HTR-8/SVneo (cell line): ENCODE measurements around the gene PPP4R4.
"Not testable (repeated sequence)": the region's sequence is repeated elsewhere in the genome, so short reads cannot be mapped to it uniquely, and the experiment has no call there.

Experiments
- DNase-seq: peaks from one replicate; pipeline ENCODE4 v3.0.0; 2011; ENCODE audit warnings: low spot score, mixed read lengths; ENCODE audit not compliant: insufficient read length
- FAIRE-seq: peaks from 2 replicates; lab custom pipeline; 2011; peaks lifted over from hg19 to GRCh38; lab: Jason Lieb, UNC

PPP4R4 gene

DNA sequence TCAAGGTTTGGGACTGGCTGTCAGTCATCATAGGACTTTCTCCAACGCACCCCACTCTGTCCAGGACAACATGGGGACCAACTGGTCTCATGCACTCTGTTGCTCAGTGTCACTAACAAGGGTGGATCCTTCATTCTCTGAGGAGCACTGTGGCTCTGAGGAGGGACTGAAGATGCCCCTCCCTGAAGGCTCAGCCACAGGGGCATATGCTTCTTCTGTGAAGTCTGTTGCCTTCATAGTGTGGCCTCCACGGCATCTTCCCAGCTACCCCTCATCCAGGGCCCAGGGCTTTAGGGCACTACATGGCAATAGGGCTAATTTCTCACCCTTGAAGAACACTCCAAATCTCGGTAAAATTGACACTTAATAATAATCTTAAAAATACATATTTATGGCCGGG is 30.4 kb upstream of the PPP4R4 start:
- DNase-seq = no peak
- no peak for FAIRE-seq

DNA sequence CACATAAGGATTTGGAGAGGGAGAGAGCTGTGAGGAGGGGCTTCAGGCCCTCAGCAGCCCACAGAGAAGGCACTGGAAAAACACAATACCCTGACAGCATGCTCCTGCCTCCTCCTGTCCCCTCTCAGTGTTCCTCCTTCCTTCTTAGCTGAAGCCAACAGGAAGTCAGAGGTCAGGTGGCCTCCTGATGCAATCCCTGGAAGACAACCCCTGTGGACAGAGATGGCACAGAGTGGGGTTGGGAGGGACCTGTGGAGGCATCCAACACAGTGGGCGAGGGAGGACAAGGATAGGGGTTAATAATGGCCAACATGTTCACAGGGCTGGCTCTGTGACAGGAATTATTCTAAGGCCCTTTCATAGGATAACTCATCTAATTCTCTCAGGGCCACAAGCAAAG is 29.4 kb upstream of the PPP4R4 start:
- no peak for FAIRE-seq
- DNase-seq = no peak

GRCh38 chr14:94145902-94146527 is 28.1 kb upstream of the PPP4R4 start:
- DNase-seq (no peak), FAIRE-seq (no peak)

GRCh38 chr14:94152676-94153075 is 21.4 kb upstream of the PPP4R4 start:
- FAIRE-seq (no peak), DNase-seq (no peak)

GRCh38 chr14:94153750-94154342 is 20.3 kb upstream of the PPP4R4 start:
- no peak for DNase-seq
- FAIRE-seq = no peak

DNA sequence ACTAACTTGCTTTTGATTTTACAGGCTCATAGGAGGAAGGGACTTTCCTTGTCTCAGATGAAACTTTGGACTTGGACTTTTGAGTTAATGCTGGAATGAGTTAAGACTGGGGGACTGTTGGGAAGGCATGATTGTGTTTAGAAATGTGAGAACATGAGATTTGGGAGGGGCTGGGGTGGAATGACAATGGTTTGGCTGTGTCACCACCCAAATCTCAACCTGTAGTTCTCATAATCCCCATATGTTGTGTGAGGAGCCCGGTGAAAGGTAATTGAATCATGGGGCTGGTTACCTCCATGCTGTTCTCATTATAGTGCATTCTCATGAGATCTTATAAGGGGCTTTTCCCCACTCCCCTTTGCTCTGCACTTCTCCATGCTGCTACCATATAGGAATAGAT is 18.0 kb upstream of the PPP4R4 start:
- DNase-seq, FAIRE-seq: not testable (repeated sequence)

GRCh38 chr14:94157197-94157596 is 16.9 kb upstream of the PPP4R4 start:
- no peak for DNase-seq
- no peak for FAIRE-seq

DNA sequence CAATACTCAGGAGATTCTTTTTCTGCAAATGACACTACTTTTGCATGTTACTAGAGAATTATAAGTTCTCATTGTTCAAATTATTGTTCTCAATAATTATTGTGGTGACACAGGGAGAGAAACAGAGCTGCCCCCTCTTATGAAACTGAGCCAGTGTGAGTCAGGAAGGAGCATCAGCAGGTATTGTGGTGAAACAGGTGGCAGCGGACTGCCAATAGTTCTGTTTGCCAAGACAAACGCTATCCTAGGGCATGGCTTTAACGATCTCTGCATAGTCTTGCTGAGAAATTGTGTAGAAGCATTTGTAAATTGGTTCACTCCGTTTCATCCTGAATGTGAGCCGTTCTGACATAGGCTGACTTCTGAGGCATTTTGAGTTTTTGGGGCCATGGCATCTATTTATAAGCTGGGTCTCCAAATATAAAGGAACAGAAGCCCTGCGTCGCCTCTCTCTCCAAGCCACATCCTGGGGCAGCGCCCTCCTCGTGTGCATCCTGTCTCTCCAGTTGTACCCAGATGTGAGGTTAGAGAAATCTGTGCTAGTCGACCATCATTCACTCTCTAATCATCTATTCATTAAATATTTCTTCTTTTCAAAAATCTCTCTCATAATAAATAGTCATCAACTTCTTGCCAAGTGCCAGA is 15.8 kb upstream of the PPP4R4 start:
- no peak for FAIRE-seq
- no peak for DNase-seq

GRCh38 chr14:94161058-94161457 is 13.1 kb upstream of the PPP4R4 start:
- DNase-seq = no peak
- no peak for FAIRE-seq

DNA sequence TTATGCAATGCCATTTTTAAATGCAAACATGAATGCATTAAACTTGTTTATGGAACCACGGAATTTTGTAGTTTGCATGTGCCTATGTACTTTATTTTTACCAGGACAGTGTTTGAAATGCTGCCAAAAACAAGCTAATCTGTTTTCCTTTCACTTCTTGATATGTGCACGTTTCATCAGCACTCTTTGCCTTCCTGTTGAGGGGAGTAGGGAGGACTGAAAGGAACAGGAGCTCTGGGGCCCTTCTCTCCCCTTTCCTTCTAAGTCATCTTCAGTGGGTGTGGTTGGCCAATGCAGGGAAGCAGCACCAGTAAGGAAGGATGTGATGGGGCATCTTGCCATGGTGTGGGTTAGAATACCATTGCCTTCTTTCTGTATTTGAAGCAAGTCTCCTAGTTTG is 12.1 kb upstream of the PPP4R4 start:
- FAIRE-seq (no peak), DNase-seq (no peak)

GRCh38 chr14:94162466-94162865 is 11.7 kb upstream of the PPP4R4 start:
- DNase-seq (no peak), FAIRE-seq (no peak)

GRCh38 chr14:94163796-94164195 is 10.3 kb upstream of the PPP4R4 start:
- FAIRE-seq (peak; percentile 4), DNase-seq (no peak)

GRCh38 chr14:94164685-94165431 is 9.3 kb upstream of the PPP4R4 start:
- DNase-seq (no peak), FAIRE-seq (no peak)

DNA sequence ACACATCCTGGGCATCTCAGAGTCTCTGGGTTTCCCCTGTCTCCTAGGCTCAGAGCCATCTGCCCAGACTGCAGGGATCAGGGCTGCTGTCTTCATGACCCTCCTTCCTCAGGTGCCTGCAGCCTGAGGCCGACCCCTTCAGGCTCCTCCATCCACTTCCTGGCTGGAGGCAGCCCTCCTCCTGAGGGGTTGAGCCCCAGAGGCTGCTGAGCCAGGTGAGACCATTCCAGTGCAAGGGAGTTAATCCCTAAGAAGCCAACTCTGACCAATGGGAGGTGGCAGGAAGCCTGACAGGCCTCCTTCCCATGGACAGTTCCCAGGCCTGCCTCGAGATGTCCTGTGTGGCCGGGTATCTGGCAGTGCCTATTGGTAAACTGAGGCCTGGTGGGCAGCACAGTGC is 8.4 kb upstream of the PPP4R4 start:
- no peak for FAIRE-seq

GRCh38 chr14:94170136-94170535 is 4.0 kb upstream of the PPP4R4 start:
- DNase-seq (no peak), FAIRE-seq (no peak)

More for the DNA sequence above, 8.4 kb upstream of the PPP4R4 start:
- no peak for DNase-seq

DNA sequence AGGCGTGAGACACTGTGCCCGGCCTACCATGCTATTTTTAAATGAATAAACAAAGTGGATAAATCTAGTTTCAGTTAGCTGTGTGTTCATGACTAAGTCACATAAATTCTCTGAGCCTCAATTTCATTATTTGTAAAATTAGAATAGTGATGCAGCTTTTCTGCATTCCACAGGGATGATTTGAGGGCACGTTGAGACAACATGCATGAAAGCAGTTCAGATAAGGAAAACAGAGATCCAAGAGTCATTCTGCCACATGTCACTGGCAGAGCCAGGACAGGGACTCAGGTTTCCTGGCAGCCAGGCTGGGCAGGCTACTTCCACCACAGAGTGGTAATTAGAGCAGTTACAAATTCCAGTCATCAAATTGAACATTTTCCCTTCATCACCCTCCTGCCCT is 2.9 kb upstream of the PPP4R4 start:
- FAIRE-seq (no peak), DNase-seq (no peak)

DNA sequence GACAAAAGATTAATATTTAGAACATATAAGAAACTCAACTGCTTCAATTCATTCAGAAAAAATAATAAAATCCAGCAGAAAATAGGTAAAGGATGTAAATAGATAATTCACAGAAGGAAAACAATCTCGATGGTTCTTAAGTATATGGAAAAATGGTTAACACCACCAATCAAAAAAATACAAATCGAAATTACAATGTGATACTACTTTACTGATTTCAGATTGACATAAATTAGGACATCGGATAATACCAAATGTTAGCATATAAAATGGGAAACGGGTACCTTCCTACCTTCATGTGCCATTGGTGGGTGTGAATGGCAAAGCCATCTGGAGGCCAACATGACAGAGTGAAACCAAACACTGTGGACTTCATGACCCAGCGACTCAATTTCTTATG is 1.6 kb upstream of the PPP4R4 start:
- FAIRE-seq (no peak), DNase-seq (no peak)

DNA sequence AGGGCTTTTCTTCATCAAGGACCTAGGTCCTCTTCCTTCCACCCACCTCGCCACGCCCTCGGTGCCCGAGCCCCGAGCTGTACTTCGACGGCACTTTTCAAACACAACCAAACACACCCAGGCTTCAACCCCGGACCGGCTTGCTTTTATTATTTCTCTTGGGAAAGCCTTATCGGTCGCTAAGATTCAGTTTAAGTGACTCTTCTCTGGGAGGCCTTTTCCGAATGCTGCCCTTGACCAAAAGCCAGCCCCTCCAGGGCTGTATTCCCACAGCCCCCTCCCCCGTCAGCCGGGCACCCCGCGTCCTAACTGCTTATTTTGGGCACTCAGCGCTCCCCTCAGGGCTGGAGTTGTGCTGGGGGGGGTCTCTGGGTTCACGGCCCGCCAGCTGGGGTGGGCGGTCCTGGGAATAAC is 644 bp upstream of the PPP4R4 start:
- DNase-seq = no peak
- no peak for FAIRE-seq

DNA sequence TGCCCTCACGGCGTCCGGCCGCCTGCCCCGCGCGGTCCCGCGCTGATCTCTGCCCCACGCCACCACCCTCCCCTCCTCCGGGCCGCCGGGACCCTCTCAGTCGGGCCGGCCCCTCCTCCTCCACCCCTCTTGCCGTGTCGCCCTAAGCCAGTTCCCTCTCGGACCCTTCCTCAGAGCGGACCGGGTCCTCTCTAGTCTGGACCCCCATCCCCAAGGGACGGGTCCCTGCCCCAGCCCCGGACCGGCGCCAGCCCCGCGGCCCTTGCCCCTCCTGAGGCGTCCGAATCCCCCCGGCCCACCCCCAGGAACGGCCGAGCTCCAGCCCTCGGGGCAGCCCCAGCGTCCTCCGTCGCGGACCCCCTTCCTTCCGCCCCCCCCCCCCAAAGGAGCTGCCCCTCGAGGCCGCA is 485 bp downstream of the PPP4R4 start:
- no peak for FAIRE-seq
- no peak for DNase-seq

DNA sequence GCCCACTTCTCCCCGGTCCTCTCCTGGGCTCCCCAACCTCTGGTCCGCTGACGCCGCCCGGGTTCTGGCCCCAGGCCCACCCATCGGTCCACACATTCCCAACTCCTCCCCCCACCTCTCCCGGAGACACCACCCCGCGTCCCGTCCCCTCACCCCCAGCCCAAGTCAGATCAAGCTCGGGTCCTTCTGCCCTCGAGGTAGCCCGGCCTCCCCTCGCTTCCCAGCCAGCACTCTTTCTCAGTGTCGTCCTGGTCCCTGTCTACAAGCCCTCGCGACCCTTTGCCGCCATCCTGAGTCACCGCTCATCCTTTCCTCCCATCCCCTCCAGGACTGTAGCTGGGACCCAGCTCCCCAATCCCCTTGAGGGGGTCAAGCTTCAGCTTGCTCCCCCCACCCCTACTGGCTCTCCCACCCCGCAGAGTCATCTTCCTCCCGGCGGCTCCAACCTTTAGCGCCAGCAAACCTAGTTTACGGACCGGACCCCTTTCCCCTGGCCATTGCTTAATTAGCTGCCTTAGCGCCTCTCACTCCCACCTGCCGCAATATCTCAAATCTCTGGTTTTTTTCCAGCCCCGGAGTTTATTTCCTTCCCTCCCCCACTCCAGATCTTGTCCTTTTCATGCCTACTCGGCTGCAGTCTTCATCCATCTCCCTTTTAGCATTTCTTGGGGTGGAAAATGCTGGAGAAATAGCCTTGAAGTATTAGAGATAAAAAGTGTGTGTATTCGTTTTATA is 1.1 kb downstream of the PPP4R4 start:
- DNase-seq (no peak), FAIRE-seq (no peak)
